ENCODE measurements around the gene ATP8A2.

DNA sequence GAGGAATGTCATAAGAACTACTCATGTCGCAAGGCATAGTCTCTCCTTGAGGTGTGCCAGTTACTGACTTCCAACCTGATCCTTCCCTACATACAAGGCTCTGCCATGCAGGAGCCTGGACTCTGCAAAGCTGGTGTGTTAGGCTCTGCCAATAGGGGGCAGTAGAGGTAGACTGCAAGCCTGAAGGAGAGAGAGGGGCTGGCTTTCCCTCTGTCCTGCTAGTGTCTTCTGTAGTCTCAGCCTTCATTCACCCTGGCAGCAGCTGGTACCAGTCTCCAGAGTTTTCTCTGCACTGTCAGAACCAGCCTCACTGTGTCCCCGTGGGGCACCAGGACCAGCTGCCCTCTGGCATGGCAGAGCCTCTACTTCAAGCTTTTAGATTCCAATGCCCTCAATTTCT is 665.5 kb downstream of the ATP8A2 start:
- TF ChIP-seq, protein P1, sequence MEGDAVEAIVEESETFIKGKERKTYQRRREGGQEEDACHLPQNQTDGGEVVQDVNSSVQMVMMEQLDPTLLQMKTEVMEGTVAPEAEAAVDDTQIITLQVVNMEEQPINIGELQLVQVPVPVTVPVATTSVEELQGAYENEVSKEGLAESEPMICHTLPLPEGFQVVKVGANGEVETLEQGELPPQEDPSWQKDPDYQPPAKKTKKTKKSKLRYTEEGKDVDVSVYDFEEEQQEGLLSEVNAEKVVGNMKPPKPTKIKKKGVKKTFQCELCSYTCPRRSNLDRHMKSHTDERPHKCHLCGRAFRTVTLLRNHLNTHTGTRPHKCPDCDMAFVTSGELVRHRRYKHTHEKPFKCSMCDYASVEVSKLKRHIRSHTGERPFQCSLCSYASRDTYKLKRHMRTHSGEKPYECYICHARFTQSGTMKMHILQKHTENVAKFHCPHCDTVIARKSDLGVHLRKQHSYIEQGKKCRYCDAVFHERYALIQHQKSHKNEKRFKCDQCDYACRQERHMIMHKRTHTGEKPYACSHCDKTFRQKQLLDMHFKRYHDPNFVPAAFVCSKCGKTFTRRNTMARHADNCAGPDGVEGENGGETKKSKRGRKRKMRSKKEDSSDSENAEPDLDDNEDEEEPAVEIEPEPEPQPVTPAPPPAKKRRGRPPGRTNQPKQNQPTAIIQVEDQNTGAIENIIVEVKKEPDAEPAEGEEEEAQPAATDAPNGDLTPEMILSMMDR (conservative IDR thresholded peaks at IDR 0.05; ENCODE audit: low read length) = peak; percentile 74
- no peak for TF ChIP-seq EZH2phosphoT487 (IDR thresholded peaks at IDR 0.05; ENCODE audit: borderline replicate concordance, low read depth, low read length)

Measured in OCI-LY7 (cell line).